Amniotic stem cell (primary cell): Measurements from ENCODE around the gene IL18BP.

Experiments
- DNase-seq: peaks from one replicate; lab custom pipeline; 2025; lab: John Stamatoyannopoulos, UW

Gene IL18BP

GRCh38 chr11:71998649-71999310 is at the start of gene IL18BP:
Gene IL18BP (plus strand): TSS chr11:71998909. CDS start chr11:71999985, 1,076 bp downstream.
- no peak for DNase-seq

- DNase-seq: no peak
These were observed 49.7 kb upstream of the IL18BP start for GRCh38 chr11:71949034-71949433.

- no peak for DNase-seq
These were observed 46.9 kb upstream of the IL18BP start for GRCh38 chr11:71951741-71952310.

GRCh38 chr11:71955898-71956456 is 42.7 kb upstream of the IL18BP start:
- DNase-seq: no peak

- DNase-seq: no peak
These were observed 36.2 kb upstream of the IL18BP start for GRCh38 chr11:71962428-71963038.

GRCh38 chr11:71963468-71963867 is 35.2 kb upstream of the IL18BP start:
- no peak for DNase-seq

GRCh38 chr11:71964641-71965040 is 34.1 kb upstream of the IL18BP start:
- DNase-seq: no peak

- no peak for DNase-seq
These were observed 27.0 kb upstream of the IL18BP start for GRCh38 chr11:71971680-71972079.

GRCh38 chr11:71976551-71976950 is 22.2 kb upstream of the IL18BP start:
- no peak for DNase-seq

GRCh38 chr11:71977090-71977489 is 21.6 kb upstream of the IL18BP start:
- DNase-seq: no peak

GRCh38 chr11:71977743-71978418 is 20.8 kb upstream of the IL18BP start:
- no peak for DNase-seq

- DNase-seq: no peak
These were observed 19.6 kb upstream of the IL18BP start for GRCh38 chr11:71979094-71979493.

GRCh38 chr11:71979602-71980001 is 19.1 kb upstream of the IL18BP start:
- no peak for DNase-seq

GRCh38 chr11:71986131-71986530 is 12.6 kb upstream of the IL18BP start:
- DNase-seq: no peak

GRCh38 chr11:71987521-71987920 is 11.2 kb upstream of the IL18BP start:
- no peak for DNase-seq

GRCh38 chr11:71988050-71988449 is 10.7 kb upstream of the IL18BP start:
- DNase-seq: peak; percentile 39

- DNase-seq: no peak
These were observed 8.0 kb upstream of the IL18BP start for GRCh38 chr11:71990701-71991100.

GRCh38 chr11:71991494-71991893 is 7.2 kb upstream of the IL18BP start:
- DNase-seq: no peak

GRCh38 chr11:71992136-71992730 is 6.5 kb upstream of the IL18BP start:
- DNase-seq: no peak

- DNase-seq: no peak
These were observed 3.9 kb upstream of the IL18BP start for GRCh38 chr11:71994786-71995185.

GRCh38 chr11:71995726-71996291 is 2.9 kb upstream of the IL18BP start:
- DNase-seq: no peak

- DNase-seq: no peak
These were observed 2.2 kb upstream of the IL18BP start for GRCh38 chr11:71996517-71996916.
